Heart left ventricle (tissue), 16 donors: ENCODE results near the gene PRKAG3. TPM values are rescaled to one million over a fixed set of nuclear protein-coding genes. Genes with fewer than 3 reads are reported as not detected.

Experiments
- ATAC-seq, 4 donors: fragments of 200-7000 bp; cut with Tn5 transposase; one replicate each; pipeline ENCODE4 v1.9.1; 2020 to 2022; ENCODE audit warnings: moderate library complexity in 4 of 4, mild to moderate bottlenecking in 3 of 4, moderate number of reproducible peaks in 1 of 4
- DNase-seq, 5 donors: peaks; one replicate each; pipeline ENCODE4 v3.0.0-alpha.2; 2020
- H3K27ac ChIP-seq, 12 donors: fragments of 200-600 bp; sonication (generic) in 4 of 12; one replicate each; pipeline versions ENCODE4 v1.5.0 to v1.8.0; 2016 to 2022; ENCODE audit warnings: mild to moderate bottlenecking in 2 of 12
- H3K27me3 ChIP-seq, 9 donors: fragments of 200-600 bp; sonication (generic) in 2 of 9; one replicate each; pipeline versions ENCODE4 v1.5.1 to v1.8.0; 2016 to 2022; ENCODE audit warnings: mild to moderate bottlenecking in 3 of 9
- H3K36me3 ChIP-seq, 9 donors: fragments of 200-600 bp; sonication (generic) in 2 of 9; one replicate each; pipeline versions ENCODE4 v1.5.0 to v1.8.0; 2018 to 2022; ENCODE audit warnings: mild to moderate bottlenecking in 2 of 9
- H3K4me1 ChIP-seq, 12 donors: fragments of 200-600 bp; sonication (generic) in 4 of 12; one replicate each; pipeline versions ENCODE4 v1.5.0 to v1.8.0; 2016 to 2022; ENCODE audit warnings: mild to moderate bottlenecking in 3 of 12
- H3K4me3 ChIP-seq, 12 donors: fragments of 200-600 bp; sonication (generic) in 4 of 12; one replicate each; pipeline versions ENCODE4 v1.5.0 to v1.8.0; 2017 to 2022; ENCODE audit warnings: mild to moderate bottlenecking in 9 of 12, moderate library complexity in 4 of 12
- H3K9me3 ChIP-seq, 12 donors: fragments of 200-600 bp; sonication (generic) in 4 of 12; one replicate each; pipeline versions ENCODE4 v1.5.0 to v1.8.0; 2016 to 2022; ENCODE audit warnings: mild to moderate bottlenecking in 1 of 12
- POLR2A ChIP-seq, 2 donors: fragments of 450-650 bp; IDR thresholded peaks; one replicate each; pipeline ENCODE4 v1.6.1; 2017; ENCODE audit warnings: antibody characterized with exemption in 2 of 2, mild to moderate bottlenecking in 2 of 2, moderate library complexity in 2 of 2
- WGBS, 4 donors: extraction: QIAGEN DNeasy Blood & Tissue Kit in 2 of 4; methylation state at CpG; one replicate each; pipeline versions ENCODE4 v1.1.5 to v1.1.7; 2013 to 2018; 5-methylcytosine and 5-hydroxymethylcytosine counted together
- intact Hi-C, 10 donors: fragments of 100-400 bp; cut with DNase I; formaldehyde crosslinking; loops; one replicate each; pipeline versions ENCODE4 v1.11.1 to v1.14.2; 2022
- polyA plus RNA-seq, 2 donors: library from polyadenylated mRNA; stranded (reverse); fragments of 200-250 nt; gene quantifications; one replicate each; pipeline ENCODE4 v1.2.3, GENCODE V29; 2013
- total RNA-seq, 9 donors: library from RNA; depleted of rRNA in 2 of 9; stranded (reverse); fragments of >200 nt in 2 of 9; fragmentation: NEBNext Ultra II Directional in 3 of 9; extraction: Animal tissue kit (Norgen Biotek cat#: 25700) in 3 of 9; gene quantifications; one replicate each; pipeline versions ENCODE4 v1.1.0 to v1.2.4, GENCODE V29; 2016 to 2023
- TF ChIP-seq, protein P1 (sequence below), 12 donors: fragments of 200-600 bp; sonication (generic) in 4 of 12; IDR thresholded peaks; one replicate each; pipeline versions ENCODE4 v1.5.0 to v1.8.0; 2018 to 2022; ENCODE audit warnings: antibody characterized with exemption in 12 of 12, mild to moderate bottlenecking in 5 of 12
- donor health status: ischemic (EF 13 %, LVEDD 7.1; RV severe dilation, severe dysfunction).
- donor health status: healthy with polysubstance abuse.
- donor health status: DM: no; HTN: yes; CAD: no.
- donor health status: DM: no; HTN: no; CAD: no.
- donor health status: ischemic (EF 25% LVEDD 6.9; RV normal size, moderate dysfunction).
- donor health status: ischemic (EF 25% LVEDD 5.7; RV mildly dilated, moderate dysfunction).
- donor health status: healthy.
- donor health status: DM: yes; HTN: yes; CAD: no.
- donor health status: ischemic (EF 35%, LVEDD 5.7; RV mildly dilated, moderate dysfunction).
- donor health status: nonischemic (EF 11% LVEDD 7.7; RV severe dilation, severe dysfunction).
- donor health status: DM: yes; HTN: yes; CAD: no.
- donor health status: PGD.
- donor health status: ischemic (EF 29% LVEDD 5.4; RV normal size, mild dysfunction).
- donor health status: nonischemic (EF 23%, LVEDD 6.1; RV moderate dilation, normal function).

The PRKAG3 gene
- total and polyA plus RNA-seq, 11 donors, result 0.06 TPM; not detected in 10

DNA sequence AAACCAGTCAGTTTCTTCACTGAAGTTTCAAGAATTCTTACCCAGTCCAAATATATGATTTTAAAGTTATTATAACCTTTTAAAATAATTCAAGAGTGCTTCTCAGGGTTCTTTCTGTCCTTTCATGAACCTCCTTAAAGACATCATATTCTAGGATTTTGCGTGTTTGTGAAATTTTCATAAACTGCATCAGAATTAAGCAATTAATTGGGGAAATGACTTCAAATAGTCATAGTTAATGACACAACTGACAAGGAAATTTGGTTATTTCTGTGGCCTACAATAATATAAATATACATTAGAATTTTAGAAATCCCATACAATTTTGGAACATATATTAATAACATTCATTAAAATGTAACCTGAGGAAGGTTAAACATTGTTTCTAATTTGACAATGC, 39.2 kb downstream of the PRKAG3 start:
- Histone ChIP-seq H3K36me3 (no peaks in the 10 kb centered on the region), H3K4me3 (no peak overlapping the region), H3K9me3 (peaks cover 0 to 7% (median 0%) of the 10 kb centered on the region in 12 donors), H3K27ac (no peak overlapping the region), H3K27me3 (no peaks in the 10 kb centered on the region), H3K4me1 (peaks cover 0 to 3% (median 0%) of the 10 kb centered on the region in 12 donors)
- ATAC-seq (no peak), DNase-seq (no peak)
- WGBS, 4 donors, result 97 to 100% (median 99%) methylated on average over 1 of the region's 1 CpG
- TF ChIP-seq, protein P1, sequence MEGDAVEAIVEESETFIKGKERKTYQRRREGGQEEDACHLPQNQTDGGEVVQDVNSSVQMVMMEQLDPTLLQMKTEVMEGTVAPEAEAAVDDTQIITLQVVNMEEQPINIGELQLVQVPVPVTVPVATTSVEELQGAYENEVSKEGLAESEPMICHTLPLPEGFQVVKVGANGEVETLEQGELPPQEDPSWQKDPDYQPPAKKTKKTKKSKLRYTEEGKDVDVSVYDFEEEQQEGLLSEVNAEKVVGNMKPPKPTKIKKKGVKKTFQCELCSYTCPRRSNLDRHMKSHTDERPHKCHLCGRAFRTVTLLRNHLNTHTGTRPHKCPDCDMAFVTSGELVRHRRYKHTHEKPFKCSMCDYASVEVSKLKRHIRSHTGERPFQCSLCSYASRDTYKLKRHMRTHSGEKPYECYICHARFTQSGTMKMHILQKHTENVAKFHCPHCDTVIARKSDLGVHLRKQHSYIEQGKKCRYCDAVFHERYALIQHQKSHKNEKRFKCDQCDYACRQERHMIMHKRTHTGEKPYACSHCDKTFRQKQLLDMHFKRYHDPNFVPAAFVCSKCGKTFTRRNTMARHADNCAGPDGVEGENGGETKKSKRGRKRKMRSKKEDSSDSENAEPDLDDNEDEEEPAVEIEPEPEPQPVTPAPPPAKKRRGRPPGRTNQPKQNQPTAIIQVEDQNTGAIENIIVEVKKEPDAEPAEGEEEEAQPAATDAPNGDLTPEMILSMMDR (IDR thresholded peaks at IDR 0.05), result no peak
- no peak for TF ChIP-seq POLR2A (IDR thresholded peaks at IDR 0.05)
- intact Hi-C loops, result no loop called here

DNA sequence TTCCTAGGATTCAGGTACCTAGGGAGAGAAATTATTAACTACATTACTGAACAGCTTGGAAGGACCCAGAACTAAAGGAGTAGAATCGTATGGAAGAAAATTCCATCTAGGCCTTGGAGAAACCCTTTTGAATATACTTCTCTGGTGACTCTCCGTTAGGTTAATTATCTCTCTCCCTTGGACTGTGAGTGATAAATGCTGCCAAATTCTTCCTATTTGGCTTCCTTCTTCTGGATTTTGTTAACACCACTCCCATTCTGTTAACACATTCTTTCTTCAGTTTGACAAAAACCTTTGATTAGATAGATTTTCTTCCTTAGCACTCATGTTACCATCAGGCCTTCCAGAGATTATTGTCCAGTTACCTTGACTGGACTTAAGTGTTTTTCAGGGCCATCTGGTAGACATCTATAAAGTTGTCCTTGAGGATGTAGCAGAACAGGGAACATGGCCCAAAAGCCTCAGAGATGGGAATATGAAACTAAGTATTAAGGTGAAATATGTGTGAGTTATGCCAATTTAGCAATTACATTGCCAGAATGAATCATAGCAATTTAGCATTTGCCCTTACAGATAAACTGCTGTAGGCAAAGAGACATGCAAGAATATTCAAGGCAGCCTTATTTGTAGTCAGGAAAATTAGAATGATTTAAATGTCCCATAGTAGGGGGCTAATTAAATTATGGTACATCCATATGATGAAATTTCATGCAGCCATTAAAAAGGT, 42.9 kb downstream of the PRKAG3 start:
- TF ChIP-seq, protein P1 (IDR thresholded peaks at IDR 0.05), result no peak
- no peak for TF ChIP-seq POLR2A (IDR thresholded peaks at IDR 0.05)
- 70 to 82% (median 80%) methylated on average over 2 of the region's 2 CpGs for WGBS, 4 donors
- Histone ChIP-seq H3K9me3 (peaks cover 0 to 7% (median 1%) of the 10 kb centered on the region in 12 donors), H3K4me1 (peaks cover 0 to 7% (median 0%) of the 10 kb centered on the region in 12 donors), H3K27ac (no peak overlapping the region), H3K27me3 (no peaks in the 10 kb centered on the region), H3K36me3 (no peaks in the 10 kb centered on the region), H3K4me3 (no peak overlapping the region)
- no peak for ATAC-seq
- intact Hi-C loops, result no loop called here
- no peak for DNase-seq

DNA sequence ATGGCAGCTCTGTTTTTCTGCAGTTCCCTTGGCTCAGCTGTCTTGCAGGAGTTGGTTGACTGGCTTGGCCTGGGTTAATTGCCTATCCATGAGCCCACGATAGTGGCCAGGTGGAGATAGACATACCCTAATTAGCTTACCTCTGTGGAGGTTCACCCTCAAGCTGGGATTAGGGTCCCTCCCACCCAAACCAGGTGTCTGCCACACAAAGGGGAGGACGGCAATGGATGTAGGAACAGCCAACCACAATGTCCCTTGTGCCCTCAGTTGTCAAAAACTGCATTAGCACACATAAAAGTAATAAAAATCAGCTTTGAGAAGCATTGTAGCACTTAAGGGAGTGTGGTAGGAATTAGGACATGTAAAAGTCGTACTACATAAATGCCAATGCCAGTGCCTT, 45.5 kb downstream of the PRKAG3 start:
- H3K4me1 ChIP-seq, result peaks cover 0 to 30% (median 3%) of the 10 kb centered on the region in 12 donors

DNA sequence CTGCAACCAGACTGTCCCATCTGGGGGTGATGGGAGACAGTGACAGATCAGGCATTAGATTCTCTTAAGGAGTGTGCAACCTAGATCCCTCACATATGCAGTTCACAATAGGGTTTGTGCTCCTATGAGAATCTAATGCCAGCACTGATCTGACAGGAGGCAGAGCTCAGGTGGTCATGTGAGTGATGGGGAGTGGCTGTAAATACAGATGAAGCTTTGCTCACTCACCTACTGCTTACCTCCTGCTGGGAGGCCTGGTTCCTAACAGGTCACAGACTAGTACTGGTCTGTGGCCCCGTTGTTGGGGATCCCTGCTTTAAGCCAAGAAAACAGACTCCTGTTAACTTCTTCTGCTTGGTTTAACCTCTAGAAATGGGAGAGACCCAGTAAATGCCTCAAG, 46.5 kb downstream of the PRKAG3 start:
- Histone ChIP-seq H3K27ac (no peak overlapping the region), H3K9me3 (peaks cover 0 to 7% (median 1%) of the 10 kb centered on the region in 12 donors), H3K36me3 (no peaks in the 10 kb centered on the region), H3K4me3 (no peak overlapping the region), H3K4me1 (peaks cover 0 to 33% (median 6%) of the 10 kb centered on the region in 12 donors), H3K27me3 (peaks cover 0 to 13% (median 0%) of the 10 kb centered on the region in 9 donors)
- no peak for ATAC-seq
- intact Hi-C loops, result no loop called here
- no peak for TF ChIP-seq POLR2A (IDR thresholded peaks at IDR 0.05)
- TF ChIP-seq, protein P1 (IDR thresholded peaks at IDR 0.05), result no peak
- 44 to 56% (median 52%) methylated on average over 1 of the region's 1 CpG for WGBS, 4 donors
- no peak for DNase-seq

More for the DNA sequence above, 45.5 kb downstream of the PRKAG3 start:
- WGBS, 4 donors, result 88 to 96% (median 89%) methylated on average over 3 of the region's 3 CpGs
- H3K4me3 ChIP-seq, result no peak overlapping the region
- H3K36me3 ChIP-seq, result no peaks in the 10 kb centered on the region
- TF ChIP-seq, protein P1 (IDR thresholded peaks at IDR 0.05), result no peak
- no peak for TF ChIP-seq POLR2A (IDR thresholded peaks at IDR 0.05)
- intact Hi-C loops, result no loop called here
- H3K27ac ChIP-seq, result no peak overlapping the region
- ATAC-seq, result no peak
- DNase-seq, result no peak
- H3K27me3 ChIP-seq, result peaks cover 0 to 13% (median 0%) of the 10 kb centered on the region in 9 donors
- peaks cover 0 to 7% (median 1%) of the 10 kb centered on the region in 12 donors for H3K9me3 ChIP-seq
